GM21423 (cell line): Measurements from ENCODE around the gene CLEC1B.
"Not testable (repeated sequence)": the region's sequence is repeated elsewhere in the genome, so short reads cannot be mapped to it uniquely, and the experiment has no call there.

Experiments used
- ATAC-seq: cut with Tn5 transposase; IDR thresholded peaks from one replicate; pipeline ENCODE4 v1.9.1; 2021; ENCODE audit warnings: mild to moderate bottlenecking, moderate library complexity; ENCODE audit not compliant: unreplicated experiment

CLEC1B gene

GRCh38 chr12:9999016-9999415, at the start of gene CLEC1B:
CLEC1B (minus strand) TSS chr12:9999121; CDS start chr12:9999100, 21 bp downstream.
- ATAC-seq, result no peak

DNA sequence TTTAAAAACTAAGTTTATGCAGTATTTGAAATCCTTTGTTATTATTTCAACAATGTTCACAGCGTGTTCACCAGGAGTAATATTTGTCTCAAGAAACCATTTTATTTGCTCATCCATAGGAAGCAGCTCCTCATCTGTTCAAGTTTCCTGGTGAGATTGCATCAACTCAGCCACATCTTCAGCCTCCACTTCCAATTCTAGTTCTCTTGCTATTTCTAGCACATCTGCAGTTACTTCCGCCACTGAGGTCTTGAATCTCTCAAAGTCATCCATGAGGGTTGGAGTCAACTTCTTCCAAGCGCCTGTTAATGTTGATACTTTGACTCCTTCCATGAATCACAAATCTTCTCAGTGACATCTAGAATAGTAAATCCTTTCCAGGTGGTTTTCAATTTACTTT, 49.6 kb upstream of the CLEC1B start:
- no peak for ATAC-seq

- no peak for ATAC-seq
Measured at GRCh38 chr12:10042167-10042566, 43.2 kb upstream of the CLEC1B start.

- no peak for ATAC-seq
Measured at GRCh38 chr12:10033783-10034545, 35.0 kb upstream of the CLEC1B start.

- no peak for ATAC-seq
Measured at GRCh38 chr12:10031771-10032175, 32.9 kb upstream of the CLEC1B start.

GRCh38 chr12:10031321-10031720, 32.4 kb upstream of the CLEC1B start:
- ATAC-seq, result no peak

DNA sequence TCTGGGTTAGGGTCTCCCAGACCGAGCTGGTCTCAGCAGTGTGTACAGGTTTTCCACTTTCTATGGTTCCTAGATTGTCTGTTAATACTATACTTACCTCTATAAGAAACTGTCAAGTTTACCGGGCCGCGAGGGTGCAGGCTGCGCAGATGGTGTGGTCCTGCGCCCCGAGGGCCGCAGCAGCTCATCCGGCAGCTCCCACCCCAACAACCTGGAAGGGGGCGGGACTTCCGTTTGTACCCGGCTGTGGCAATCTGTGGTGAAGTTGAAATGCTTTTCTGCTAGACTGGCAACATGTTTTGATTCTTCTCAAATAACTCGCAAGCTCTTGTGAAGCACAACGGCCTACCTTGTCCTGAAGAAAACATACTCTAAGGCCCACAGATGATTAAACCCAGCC, 31.5 kb upstream of the CLEC1B start, which contains the start of gene CLEC9A:
TSS of gene CLEC9A (plus strand) at position 237 of the 400 bp plus-strand sequence. CDS start 22,006 bp downstream, outside the sequence.
- ATAC-seq, result no peak

DNA sequence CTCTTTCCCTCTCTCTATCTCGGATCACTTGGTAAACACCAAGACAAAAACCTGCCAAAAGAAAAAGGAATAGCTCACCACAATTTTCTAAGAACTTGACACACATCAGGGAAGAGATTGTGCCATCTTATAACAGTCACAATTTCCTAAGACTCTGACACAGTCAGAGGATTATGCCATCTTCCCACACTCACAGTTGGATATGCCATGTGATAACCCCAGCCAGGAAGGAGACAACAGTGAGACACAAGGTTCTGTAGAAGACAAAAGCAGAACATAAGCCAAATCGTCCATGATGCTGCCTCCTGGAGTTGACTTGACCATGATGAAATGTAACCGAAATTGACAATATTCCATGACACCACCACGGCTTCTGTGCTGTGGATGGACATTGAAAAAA, 28.8 kb upstream of the CLEC1B start:
- no peak for ATAC-seq

DNA sequence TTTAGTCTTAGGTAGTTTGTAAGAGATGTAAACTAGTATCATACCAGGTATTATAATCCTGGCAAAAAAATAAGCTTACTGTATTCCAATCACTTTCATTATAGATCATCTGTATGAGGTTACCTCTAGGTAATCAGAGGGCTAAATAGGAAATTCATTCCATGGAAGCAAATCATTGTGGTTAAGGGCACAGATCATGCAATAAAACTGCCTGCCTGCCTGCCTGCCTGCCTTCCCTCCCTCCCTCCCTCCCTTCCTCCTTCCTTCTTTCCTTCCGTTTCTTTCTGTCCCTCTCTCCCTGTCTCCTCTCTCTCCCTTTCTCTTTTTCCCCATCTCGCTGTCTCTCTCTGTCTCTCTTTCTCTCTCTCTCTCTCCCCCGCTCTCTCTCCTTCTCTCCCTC, 28.4 kb upstream of the CLEC1B start:
- no peak for ATAC-seq

- not testable (repeated sequence) for ATAC-seq
Measured at GRCh38 chr12:10026666-10027065, 27.7 kb upstream of the CLEC1B start.

DNA sequence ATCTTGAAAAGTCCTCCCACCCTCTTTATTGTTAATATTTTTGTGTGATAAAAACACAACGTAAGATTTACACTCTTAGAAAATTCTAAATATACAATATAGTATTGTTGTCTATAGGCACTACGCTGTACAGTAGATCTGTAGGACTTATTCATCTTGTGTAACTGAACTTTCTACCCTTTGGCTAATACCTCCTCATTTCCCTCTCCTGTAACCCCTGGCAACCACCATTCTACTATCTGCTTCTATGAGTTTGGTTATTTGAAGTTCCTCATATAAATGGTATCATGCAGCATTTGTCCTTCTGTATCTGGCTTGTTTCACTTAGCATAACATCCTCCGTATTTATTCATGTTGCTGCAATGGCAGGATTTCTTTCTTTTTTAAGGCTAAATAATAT, 26.3 kb upstream of the CLEC1B start:
- no peak for ATAC-seq

DNA sequence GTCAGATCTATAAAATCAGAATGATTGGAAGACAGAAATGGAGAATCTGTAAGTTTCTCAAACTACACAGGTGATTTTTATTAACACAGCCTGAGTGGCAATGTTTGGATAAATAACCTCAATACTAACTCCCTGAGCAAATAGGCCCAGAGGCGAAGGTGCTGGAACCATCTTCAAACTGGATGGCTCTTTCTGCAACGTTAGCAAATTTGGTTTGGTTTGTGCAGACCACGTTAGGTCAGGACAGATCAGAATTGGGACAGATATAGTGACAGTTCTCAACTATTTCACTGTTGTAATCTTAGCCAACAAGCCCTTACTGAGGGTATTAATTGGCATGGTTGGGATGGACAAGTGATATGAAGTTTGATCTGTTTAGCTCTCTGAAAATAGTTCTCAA, 22.4 kb upstream of the CLEC1B start:
- no peak for ATAC-seq

GRCh38 chr12:10018386-10018785, 19.5 kb upstream of the CLEC1B start:
- no peak for ATAC-seq

GRCh38 chr12:10016881-10017280, 18.0 kb upstream of the CLEC1B start:
- no peak for ATAC-seq

DNA sequence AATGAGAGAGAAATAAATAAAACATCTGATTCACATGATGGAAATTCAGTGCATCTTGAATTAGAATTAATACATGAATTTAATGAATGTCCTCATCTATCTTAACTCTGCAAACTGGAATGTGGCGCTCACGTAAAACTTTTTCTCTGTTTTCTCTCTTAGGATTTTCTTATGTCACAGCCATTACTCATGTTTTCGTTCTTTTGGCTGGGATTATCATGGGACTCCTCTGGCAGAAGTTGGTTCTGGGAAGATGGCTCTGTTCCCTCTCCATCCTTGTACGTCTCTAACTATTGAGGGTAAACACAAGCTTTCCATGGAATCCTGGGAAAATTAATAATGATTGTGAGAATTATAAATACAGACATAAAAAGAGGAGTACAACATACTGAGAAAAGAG, 16.5 kb upstream of the CLEC1B start:
- ATAC-seq, result no peak

DNA sequence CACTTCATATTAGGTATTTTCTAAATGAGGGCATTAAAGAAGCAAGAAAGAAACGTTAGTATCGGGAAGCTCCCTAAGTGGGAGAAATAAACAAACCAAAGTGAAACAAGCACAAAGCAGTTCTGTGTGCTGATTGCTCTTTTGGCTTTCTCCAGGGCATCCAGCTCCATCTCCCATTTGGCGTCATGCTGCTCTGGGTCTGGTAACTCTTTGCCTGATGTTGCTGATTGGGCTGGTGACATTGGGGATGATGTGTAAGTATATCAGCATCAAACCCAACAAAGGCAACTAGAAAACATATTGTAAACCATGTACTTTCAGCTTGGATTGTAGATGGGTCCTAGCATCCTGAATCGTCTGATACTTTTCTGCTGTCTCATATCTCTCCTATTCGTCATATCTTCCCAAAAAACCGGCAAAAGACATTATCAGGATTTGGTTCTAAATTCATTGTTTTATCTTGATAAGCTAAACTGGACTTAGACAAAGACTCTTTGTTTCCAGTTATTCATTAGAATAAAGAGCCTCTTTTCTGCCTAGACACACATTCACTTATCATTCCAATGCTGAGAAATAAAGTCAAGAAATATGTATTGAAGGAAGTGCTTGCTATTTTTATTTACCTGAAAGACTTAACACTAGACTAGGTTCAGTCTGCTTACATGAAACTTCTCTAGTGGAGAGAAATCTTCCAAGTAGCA, 13.9 kb upstream of the CLEC1B start:
- ATAC-seq, result no peak

- no peak for ATAC-seq
Measured at GRCh38 chr12:10001171-10001776, 2.4 kb upstream of the CLEC1B start.

DNA sequence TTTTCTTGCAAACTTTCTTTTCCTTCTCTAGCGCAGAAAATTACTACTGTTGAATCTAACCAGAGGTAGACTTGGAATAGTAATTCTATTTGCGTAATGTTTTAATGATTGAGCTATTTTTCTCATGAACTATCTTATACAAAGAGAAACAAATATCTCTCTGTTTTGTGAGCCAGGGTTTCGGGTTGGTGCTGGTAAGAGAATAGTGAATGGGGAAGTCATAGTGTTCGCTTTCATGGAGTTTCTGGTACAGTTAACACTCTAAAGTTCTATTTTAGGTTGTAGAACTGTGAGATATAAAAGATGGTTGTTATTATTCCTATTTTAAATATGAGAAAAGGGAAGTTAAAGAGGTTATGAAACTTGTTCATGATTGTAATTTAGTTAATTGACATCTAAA, 6.6 kb downstream of the CLEC1B start:
- no peak for ATAC-seq

DNA sequence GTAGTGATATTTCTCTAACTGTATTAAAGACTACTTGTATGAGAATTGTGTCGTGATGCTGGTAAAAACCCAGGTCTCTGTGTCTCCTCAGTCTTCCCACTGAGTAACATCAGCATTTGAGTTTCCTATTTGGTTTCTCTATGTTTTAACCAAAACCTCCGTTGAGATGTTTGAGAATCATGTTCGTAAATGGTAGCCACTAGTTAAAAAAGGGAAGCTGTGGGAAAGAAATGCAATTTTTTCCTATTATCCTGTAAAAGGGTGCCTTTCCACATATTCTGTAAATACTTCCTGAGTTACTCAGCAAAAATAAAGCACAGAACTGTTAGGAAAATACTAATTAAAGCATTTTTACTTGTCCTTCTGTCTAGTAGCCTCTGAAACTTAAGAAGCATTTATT, 7.0 kb downstream of the CLEC1B start:
- no peak for ATAC-seq

DNA sequence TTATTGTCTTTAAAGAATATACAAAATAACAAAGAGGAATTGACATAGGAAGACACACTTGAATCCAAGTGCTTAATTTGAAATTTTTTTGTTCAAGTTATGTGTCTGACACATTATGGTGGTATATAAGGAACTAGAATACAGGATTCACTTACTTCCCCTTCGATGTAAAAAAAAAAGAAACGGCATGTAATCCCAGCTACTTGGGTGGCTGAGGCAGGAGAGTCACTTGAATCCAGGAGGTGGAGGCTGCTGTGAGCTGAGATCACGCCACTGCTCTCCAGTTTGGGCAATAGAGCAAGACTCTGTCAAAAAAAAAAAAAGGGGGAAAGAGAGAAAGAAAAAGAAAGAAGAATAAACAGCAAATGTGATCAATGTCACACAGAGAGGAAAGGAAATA, 18.8 kb downstream of the CLEC1B start:
- ATAC-seq, result no peak

DNA sequence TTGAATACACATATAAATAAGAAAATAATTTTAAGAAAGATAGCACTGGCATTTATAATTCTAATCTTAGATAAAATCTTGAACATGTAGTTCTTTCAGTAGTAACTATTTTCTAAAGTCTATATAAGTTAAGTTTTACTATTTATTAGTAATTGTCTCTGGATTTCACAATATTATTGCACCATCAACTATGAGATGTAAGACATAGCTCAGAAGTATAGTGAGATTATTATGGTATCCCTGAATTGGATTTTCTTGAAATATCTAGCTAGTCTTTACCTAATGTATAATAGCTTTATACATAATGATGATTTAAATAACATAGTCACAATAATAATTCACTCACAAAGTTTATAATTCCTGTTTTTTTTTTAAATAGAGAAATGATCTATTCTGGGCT, 21.0 kb downstream of the CLEC1B start:
- ATAC-seq, result no peak

DNA sequence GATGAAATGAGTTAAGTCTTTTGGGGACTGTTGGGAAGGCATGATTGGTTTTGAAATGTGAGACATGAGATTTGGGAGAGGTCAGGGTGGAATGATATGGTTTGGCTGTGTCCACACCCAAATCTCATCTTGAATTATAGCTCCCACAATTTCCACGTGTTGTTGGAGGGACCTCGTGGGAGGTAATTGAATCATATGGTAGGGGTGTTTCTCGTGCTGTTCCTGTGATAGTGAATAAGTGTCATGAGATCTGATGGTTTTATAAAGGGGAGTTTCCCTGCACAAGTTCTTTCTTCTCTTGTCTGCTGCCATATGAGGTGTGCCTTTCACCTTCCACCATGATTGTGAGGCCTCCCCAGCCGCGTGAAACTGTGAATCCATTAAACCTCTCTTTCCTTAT, 22.3 kb downstream of the CLEC1B start:
- not testable (repeated sequence) for ATAC-seq
